ENCODE data around the gene CBX4.

Gene CBX4

DNA sequence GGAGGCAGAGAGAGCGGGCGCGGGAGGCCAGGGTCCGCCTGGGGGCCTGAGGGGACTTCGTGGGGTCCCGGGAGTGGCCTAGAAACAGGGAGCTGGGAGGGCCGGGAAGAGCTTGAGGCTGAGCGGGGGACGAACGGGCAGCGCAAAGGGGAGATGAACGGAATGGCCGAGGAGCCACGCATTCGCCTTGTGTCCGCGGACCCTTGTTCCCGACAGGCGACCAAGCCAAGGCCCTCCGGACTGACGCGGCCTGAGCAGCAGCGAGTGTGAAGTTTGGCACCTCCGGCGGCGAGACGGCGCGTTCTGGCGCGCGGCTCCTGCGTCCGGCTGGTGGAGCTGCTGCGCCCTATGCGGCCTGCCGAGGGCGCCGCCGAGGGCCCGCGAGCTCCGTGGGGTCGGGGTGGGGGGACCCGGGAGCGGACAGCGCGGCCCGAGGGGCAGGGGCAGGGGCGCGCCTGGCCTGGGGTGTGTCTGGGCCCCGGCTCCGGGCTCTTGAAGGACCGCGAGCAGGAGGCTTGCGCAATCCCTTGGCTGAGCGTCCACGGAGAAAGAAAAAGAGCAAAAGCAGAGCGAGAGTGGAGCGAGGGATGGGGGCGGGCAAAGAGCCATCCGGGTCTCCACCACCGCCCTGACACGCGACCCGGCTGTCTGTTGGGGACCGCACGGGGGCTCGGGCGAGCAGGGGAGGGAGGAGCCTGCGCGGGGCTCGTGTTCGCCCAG is 1.2 kb upstream of the CBX4 start:
- TF ChIP-seq, protein P1, sequence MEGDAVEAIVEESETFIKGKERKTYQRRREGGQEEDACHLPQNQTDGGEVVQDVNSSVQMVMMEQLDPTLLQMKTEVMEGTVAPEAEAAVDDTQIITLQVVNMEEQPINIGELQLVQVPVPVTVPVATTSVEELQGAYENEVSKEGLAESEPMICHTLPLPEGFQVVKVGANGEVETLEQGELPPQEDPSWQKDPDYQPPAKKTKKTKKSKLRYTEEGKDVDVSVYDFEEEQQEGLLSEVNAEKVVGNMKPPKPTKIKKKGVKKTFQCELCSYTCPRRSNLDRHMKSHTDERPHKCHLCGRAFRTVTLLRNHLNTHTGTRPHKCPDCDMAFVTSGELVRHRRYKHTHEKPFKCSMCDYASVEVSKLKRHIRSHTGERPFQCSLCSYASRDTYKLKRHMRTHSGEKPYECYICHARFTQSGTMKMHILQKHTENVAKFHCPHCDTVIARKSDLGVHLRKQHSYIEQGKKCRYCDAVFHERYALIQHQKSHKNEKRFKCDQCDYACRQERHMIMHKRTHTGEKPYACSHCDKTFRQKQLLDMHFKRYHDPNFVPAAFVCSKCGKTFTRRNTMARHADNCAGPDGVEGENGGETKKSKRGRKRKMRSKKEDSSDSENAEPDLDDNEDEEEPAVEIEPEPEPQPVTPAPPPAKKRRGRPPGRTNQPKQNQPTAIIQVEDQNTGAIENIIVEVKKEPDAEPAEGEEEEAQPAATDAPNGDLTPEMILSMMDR (conservative IDR thresholded peaks at IDR 0.05; ENCODE audit: low read length): no peak
- DNase-seq (ENCODE audit: low read depth): peak; percentile 52
- H3K4me3 ChIP-seq (ENCODE audit: low read length): peak overlapping the region; percentile 29; the same call in 1 of the 2 replicates

DNA sequence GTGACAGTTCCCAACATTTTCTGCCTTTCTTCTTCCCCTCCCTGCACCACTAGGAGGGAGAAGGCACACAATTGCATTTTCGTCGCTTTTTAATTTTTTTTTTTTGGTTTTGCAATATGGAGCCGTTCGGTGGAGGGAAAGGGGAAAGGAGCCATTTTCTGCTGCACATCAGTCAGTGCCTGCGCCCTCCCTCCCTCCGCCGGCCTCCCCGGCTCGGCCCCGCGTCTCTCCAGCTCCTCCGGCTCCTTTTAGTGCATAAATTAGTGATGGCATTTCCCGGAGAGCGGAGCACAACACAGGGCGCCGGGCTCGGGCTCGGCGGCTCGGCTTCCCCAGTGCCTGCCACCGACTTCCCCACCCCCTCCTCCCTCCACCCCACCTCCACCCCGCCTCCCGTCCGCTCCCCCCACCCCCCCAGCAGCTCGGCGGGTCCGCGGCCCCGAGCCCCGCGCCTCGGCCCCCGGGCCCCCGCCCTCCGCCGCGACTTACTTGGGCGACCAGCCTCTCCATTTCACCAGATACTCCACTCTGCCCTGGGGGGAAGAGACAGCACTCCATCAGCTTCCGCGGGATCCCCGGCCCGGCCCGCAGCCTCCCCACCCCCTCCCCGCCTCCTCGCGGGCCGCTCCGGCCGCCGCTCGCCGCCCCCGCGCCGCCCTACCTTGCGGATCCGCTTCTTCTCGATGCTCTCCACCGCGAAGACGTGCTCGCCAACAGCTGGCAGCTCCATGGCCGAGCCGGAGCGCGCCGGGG is 542 bp downstream of the CBX4 start:
- TF ChIP-seq, protein P1 (conservative IDR thresholded peaks at IDR 0.05; ENCODE audit: low read length): peak; percentile 27
- H3K4me3 ChIP-seq (ENCODE audit: low read length): peak overlapping the region; percentile 84
- peak; percentile 52 for DNase-seq (ENCODE audit: low read depth)

DNA sequence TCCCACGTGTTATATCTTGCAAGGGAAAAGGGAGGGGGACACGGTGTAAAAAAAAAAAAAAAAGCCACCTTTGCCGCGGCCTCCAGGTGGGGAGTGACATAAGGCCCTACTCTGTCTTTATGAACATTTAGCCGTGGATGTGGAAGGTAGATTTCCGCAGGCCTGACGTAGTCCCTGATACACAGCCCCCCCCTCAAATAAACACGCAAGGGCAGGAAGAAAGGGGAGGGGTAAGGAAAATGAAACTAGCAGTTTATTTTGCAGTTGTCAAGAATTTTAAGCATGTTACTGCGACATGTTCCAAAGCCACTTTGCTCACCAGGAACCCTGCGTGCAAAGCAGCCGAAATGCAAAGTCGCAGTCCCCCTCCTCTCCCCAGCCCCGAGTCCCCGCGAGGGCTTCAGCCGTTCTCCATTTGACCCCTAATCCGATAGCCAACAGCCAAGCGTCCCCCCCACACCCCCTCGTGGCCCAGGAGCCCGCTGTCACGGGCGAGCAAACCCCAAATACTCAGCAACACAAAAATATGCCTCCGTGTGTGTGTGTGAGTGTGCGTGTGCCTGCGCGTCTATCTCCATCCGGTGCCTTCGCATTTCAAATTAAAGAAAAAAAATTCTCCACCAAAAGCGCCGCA is 1.2 kb downstream of the CBX4 start:
- peak overlapping the region; percentile 84 for H3K4me3 ChIP-seq (ENCODE audit: low read length)
- DNase-seq (ENCODE audit: low read depth): peak; percentile 50
- TF ChIP-seq, protein P1 (conservative IDR thresholded peaks at IDR 0.05; ENCODE audit: low read length): no peak

DNA sequence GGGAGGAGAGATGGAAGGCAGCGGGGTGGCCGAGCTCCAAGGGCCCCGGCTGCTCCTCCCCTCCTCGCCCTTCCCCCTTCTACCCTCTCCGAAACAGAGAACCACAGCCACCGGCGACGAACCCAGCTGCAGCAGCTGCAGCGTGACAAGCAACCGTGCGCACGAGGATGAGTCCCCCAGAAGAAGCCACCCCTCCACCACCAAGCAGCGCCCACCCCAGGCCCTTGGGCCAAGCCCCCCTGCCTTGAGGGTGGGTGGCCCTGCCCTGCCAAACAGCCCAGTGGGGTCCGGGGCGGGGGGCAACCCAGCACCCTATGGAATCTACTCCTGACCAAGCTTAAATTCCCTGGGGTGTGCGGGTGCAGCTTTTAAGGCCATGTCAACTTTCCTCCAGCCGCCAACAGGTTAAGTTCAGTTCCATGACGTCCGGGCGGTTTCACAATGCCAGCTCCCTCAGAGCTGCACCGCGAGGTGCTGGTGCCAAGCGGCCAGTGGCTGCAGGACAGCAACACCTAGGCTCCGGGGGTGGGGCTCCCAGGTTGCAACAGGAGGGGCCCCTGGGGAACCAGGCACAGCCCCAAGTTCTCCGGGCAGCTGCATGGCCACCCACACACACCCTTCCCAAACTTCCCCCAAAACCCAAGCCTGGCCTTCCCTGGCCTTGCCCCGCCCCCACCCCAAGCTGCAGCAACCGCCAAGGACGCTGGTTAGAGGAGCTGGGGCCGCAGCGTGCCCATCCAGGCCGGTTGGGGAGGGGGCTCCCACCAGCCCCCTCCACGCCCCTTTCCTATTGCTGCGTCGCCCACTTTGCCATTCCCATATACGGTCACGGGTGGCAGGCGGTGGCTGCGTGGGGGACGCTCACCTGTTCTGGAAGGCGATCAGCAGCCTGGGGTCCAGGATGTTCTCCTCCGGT is 2.0 kb downstream of the CBX4 start:
- H3K4me3 ChIP-seq (ENCODE audit: low read length): peak overlapping the region; percentile 84
- peak; percentile 65 for DNase-seq (ENCODE audit: low read depth)
- TF ChIP-seq, protein P1 (conservative IDR thresholded peaks at IDR 0.05; ENCODE audit: low read length): peak; percentile 11; the same call in 1 of the 2 replicates

DNA sequence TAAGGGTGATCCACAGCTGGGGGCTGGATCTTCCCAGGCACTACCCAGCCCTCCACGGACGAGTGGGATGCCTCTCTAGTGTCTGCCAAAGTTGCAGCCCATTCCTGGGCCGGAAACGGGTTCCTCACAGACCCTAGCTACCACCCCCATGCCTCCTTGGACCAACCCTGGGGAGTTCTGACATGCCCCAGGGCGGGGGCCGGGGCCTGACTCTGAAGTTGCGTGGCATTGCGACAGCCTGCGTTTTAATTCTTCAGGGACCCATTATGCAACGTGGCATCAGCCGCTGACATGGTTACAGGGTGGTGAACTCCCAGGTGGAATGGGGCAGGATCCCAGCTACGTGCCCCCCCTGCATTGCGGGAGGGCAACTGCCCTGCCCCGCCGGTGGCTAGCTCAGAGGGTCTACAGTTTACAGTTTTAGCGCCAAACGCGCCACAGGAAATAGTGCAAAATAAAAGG is 2.7 kb downstream of the CBX4 start:
- TF ChIP-seq, protein P1 (conservative IDR thresholded peaks at IDR 0.05; ENCODE audit: low read length): no peak
- DNase-seq (ENCODE audit: low read depth): peak; percentile 26
- peak overlapping the region; percentile 84 for H3K4me3 ChIP-seq (ENCODE audit: low read length)

DNA sequence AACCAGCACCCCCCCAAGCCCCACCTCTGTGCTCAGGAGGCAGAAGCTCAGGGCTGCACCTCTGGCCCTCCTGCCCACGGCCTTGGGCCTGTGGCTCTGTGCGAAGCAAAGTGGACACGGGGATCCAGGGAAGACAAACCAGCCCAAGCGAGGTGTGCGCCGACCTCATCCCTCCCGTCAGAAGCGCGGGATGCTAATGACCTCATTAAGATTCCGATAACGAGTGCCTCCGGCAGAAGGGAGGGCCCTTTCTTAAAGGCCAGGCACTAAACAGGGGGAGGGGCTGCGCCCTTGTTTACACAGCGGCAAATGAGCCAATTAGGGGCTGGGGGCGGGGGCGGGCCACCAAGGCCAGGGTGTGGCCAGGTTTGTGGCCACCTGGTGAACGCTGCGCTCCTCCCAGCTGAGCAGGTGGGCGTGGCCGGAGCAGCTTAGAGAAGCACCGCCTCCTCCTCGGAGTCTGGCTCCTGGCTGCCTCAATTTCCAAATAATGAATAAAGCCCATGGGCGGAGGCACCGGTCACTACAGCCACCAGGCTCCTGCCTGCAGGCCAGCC is 3.2 kb downstream of the CBX4 start:
- TF ChIP-seq, protein P1 (conservative IDR thresholded peaks at IDR 0.05; ENCODE audit: low read length): no peak
- no peak overlapping the region for H3K4me3 ChIP-seq (ENCODE audit: low read length)
- DNase-seq (ENCODE audit: low read depth): no peak
